NCI-H2029 treated with DMSO at 0.1 percent for 48 hours (cell line): ENCODE measurements around the gene CD151.

Experiments
- DNase-seq: peaks from one replicate; lab custom pipeline; 2025; lab: John Stamatoyannopoulos, UW

The CD151 gene

GRCh38 chr11:829176-829846 lies 3.4 kb upstream of the CD151 start:
- no peak for DNase-seq

- no peak for DNase-seq
Measured at GRCh38 chr11:829847-830294, 2.9 kb upstream of the CD151 start.

- DNase-seq: peak; percentile 43
Measured at GRCh38 chr11:830295-831117, 2.2 kb upstream of the CD151 start.

GRCh38 chr11:831118-831864 lies 1.5 kb upstream of the CD151 start:
- DNase-seq: no peak

- no peak for DNase-seq
Measured at GRCh38 chr11:831961-832528, 707 bp upstream of the CD151 start.

DNA sequence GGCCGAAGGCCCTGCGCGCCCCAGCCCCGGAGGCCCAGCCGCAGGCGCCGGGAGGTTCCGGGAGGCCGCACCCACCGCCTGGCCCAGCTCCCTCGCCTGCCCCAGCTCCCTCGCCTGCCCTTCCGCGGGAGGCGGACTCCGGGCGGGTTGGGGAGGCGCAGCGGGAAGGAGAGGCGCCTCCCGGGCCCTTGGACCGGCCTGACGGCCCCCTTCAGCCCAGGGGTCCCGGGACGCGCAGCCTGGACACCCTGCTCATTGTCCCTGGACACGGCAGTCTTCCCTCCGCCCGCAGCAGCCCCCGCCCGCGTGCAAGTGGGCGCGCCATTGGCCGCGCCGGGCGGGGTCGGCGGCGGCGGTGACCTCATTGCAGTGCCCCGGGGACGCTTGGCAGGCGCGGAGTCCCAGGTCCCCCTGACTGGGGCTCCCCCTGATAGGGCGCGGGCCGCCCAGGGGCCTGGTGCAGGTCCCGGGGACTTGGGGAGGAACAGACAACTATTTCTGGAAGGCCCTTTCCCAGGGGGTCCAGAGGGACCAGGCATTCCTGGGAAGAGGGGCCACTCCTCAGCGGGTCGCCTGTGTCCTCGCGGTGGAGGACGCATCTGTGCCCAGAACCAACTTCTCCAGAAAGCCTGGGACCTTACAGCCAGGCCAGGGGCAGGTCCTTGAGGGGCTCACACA lies 501 bp downstream of the CD151 start:
- DNase-seq: no peak

- DNase-seq: no peak
Measured at GRCh38 chr11:833849-834311, 1.1 kb downstream of the CD151 start.

GRCh38 chr11:834371-835316 lies 1.9 kb downstream of the CD151 start:
- no peak for DNase-seq

GRCh38 chr11:836274-836673 lies 3.5 kb downstream of the CD151 start:
- no peak for DNase-seq

DNA sequence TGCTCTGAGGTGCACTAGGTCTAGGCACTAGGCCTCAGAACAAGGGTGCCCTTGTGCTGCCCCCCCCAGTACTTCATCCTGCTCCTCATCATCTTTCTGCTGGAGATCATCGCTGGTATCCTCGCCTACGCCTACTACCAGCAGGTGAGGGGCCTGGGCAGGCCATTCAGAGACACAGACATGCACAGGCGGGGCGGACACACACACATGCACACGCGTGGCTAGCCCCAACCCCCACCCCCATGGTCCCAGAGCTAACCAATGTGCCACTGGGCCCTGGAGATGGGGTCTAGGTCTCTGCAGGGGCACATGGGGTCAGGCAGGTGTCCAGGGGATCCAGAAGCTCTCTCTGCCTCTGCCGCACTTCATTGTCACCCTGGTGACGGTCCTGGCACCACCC lies 3.9 kb downstream of the CD151 start:
- DNase-seq: no peak

DNA sequence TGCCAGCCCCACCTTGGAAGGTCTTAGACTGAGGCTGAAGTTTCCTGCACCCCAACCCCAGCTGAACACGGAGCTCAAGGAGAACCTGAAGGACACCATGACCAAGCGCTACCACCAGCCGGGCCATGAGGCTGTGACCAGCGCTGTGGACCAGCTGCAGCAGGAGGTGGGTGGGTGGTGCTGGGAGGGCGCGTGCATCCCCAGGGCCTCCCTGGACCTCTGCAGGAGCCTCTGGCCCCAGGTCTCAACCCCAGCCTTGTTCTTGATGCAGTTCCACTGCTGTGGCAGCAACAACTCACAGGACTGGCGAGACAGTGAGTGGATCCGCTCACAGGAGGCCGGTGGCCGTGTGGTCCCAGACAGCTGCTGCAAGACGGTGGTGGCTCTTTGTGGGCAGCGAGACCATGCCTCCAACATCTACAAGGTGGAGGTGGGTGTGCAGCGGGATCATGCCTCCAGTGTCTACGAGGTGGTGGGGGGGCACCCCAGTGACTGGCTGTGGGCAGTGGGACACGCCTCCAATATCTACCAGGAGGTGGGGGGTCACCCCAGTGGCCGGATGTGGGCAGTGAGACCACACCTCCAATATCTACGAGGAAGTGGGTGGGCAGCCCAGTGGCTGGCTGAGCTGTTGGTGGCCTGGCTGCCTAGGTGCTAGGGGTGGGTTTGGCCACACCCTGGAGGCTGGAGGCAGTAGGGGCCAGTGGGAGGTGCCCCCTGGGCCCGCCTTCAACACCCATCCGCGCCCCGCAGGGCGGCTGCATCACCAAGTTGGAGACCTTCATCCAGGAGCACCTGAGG lies 4.6 kb downstream of the CD151 start:
- DNase-seq: no peak

GRCh38 chr11:837990-838307 lies 5.2 kb downstream of the CD151 start:
- no peak for DNase-seq

GRCh38 chr11:838441-839279 lies 5.9 kb downstream of the CD151 start:
- no peak for DNase-seq

DNA sequence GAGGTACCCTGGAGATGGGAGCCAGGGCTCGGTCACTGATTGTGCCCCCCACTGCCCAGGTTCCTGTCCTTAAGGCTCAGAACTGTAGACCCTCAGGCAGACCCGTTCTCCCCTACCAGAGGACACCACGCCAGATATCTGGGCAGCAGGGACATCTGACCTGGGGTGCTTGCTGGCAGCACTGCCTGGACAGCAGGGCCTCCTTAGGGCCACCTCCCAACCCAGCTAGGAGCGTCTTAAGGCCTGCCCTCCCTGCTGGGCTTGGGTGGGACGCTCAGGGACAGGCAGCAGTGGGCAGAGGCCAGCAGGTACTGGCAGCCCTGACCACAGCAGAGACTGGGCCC lies 6.5 kb downstream of the CD151 start:
- DNase-seq: no peak

- no peak for DNase-seq
Measured at GRCh38 chr11:839875-840617, 7.3 kb downstream of the CD151 start.

GRCh38 chr11:841981-842369 lies 9.2 kb downstream of the CD151 start:
- DNase-seq: no peak

- DNase-seq: peak; percentile 37
Measured at GRCh38 chr11:842370-843002, 9.7 kb downstream of the CD151 start, which contains the start of the genes POLR2L and TSPAN4. TSS of gene POLR2L (minus strand) at chr11:842529. CDS start at chr11:842508, 21 bp downstream. TSS of gene TSPAN4 (plus strand) at chr11:842852. CDS start at chr11:850305, 7,453 bp downstream.
